IMR-90 (cell line): ENCODE results near the gene FXYD1. TPM values are rescaled to one million over a fixed set of nuclear protein-coding genes. Genes with fewer than 3 reads are reported as not detected.

ENCODE experiments used
- ATAC-seq: fragments of 200-7000 bp; cut with Tn5 transposase; 2 replicates; pipeline ENCODE4 v1.9.1; 2020; ENCODE audit warnings: low read depth, mild to moderate bottlenecking, moderate library complexity
- BruUV-seq: library from RNA; stranded (reverse); fragments of 400-500 nt; replicated peaks from 2 replicates; lab custom pipeline; 2021; lab: Mats Ljungman, UMichigan
- CTCF ChIA-PET: fragments of 300-600 bp; formaldehyde crosslinking; extraction: SDS; loops from one replicate; lab custom pipeline; 2021; ENCODE audit warnings: antibody characterized with exemption; lab: Yijun Ruan, JAX
- POLR2A ChIA-PET: fragments of 300-600 bp; sonication (Branson Sonifier 250); formaldehyde crosslinking; loops from one replicate; lab custom pipeline; 2022; ENCODE audit warnings: antibody characterized with exemption; ENCODE audit not compliant: unreplicated experiment; lab: Charles Lee
- DNase-seq: peaks from one replicate; pipeline ENCODE4 v3.0.0; 2013
- H2AFZ ChIP-seq: replicated peaks from 2 replicates; pipeline ENCODE3; 2013; ENCODE audit warnings: low read length, mild to moderate bottlenecking; ENCODE audit not compliant: poor library complexity
- H2AK5ac ChIP-seq: 2 replicates; pipeline ENCODE4 v1.6.1; 2013; ENCODE audit warnings: low read depth, low read length, inconsistent platforms
- H2AK9ac ChIP-seq: replicated peaks from 2 replicates; pipeline ENCODE3; 2013; ENCODE audit warnings: mild to moderate bottlenecking, low read depth, low read length, moderate library complexity; ENCODE audit not compliant: poor library complexity
- H2BK120ac ChIP-seq: 2 replicates; pipeline ENCODE4 v1.6.1; 2013; ENCODE audit warnings: low read depth, low read length, inconsistent platforms
- H2BK15ac ChIP-seq: 3 replicates; pipeline ENCODE4 v1.6.1; 2013; ENCODE audit warnings: low read depth, low read length, inconsistent platforms
- H2BK20ac ChIP-seq: 2 replicates; pipeline ENCODE4 v1.6.1; 2013; ENCODE audit warnings: low read depth, mild to moderate bottlenecking, inconsistent platforms, low read length, moderate library complexity
- H2BK5ac ChIP-seq: 2 replicates; pipeline ENCODE4 v1.6.1; 2013; ENCODE audit warnings: mild to moderate bottlenecking, low read depth, low read length, inconsistent platforms; ENCODE audit not compliant: poor library complexity, severe bottlenecking
- H3K14ac ChIP-seq: replicated peaks from 2 replicates; pipeline ENCODE4 v1.6.1; 2013; ENCODE audit warnings: low read depth, low read length, inconsistent platforms
- H3K18ac ChIP-seq: 2 replicates; pipeline ENCODE4 v1.6.1; 2013; ENCODE audit warnings: low read depth, low read length, control low read depth
- H3K23ac ChIP-seq: 2 replicates; pipeline ENCODE4 v1.6.1; 2013; ENCODE audit warnings: low read depth, low read length, inconsistent platforms
- H3K27ac ChIP-seq: 2 replicates; pipeline ENCODE4 v1.5.1; 2013; ENCODE audit warnings: mild to moderate bottlenecking, control low read depth, low read length; ENCODE audit not compliant: insufficient read depth
- H3K27me3 ChIP-seq: 2 replicates; pipeline ENCODE4 v1.6.1; 2013; ENCODE audit warnings: low read length; ENCODE audit not compliant: control insufficient read depth, insufficient read depth
- H3K36me3 ChIP-seq: 2 replicates; pipeline ENCODE4 v1.6.1; 2013; ENCODE audit warnings: low read length, mixed read lengths; ENCODE audit not compliant: control insufficient read depth, insufficient read depth
- H3K4ac ChIP-seq: 2 replicates; pipeline ENCODE4 v1.6.1; 2013; ENCODE audit warnings: low read depth, low read length, inconsistent platforms
- H3K4me1 ChIP-seq: 2 replicates; pipeline ENCODE4 v1.6.1; 2013; ENCODE audit warnings: low read length, mixed read lengths; ENCODE audit not compliant: control insufficient read depth, insufficient read depth
- H3K4me2 ChIP-seq: 2 replicates; pipeline ENCODE4 v1.6.1; 2013; ENCODE audit warnings: low read depth, mild to moderate bottlenecking, control low read depth, low read length, moderate library complexity
- H3K4me3 ChIP-seq: 2 replicates; pipeline ENCODE4 v1.5.1; 2013; ENCODE audit warnings: low read depth, mild to moderate bottlenecking, control low read depth, low read length, moderate library complexity; ENCODE audit not compliant: insufficient read depth
- H3K56ac ChIP-seq: 2 replicates; pipeline ENCODE4 v1.6.1; 2013; ENCODE audit warnings: low read length, inconsistent platforms; ENCODE audit not compliant: insufficient read depth; ENCODE audit errors: extremely low read depth
- H3K79me1 ChIP-seq, 2 experiments: 2 replicates each; pipeline ENCODE4 v1.6.1; 2013; ENCODE audit warnings: low read length in 2 of 2, inconsistent platforms in 1 of 2, low read depth in 1 of 2
- H3K9ac ChIP-seq: 2 replicates; pipeline ENCODE4 v1.6.1; 2013; ENCODE audit warnings: low read depth, low read length, control low read depth
- H3K9me1 ChIP-seq: 2 replicates; pipeline ENCODE4 v1.6.1; 2013; ENCODE audit warnings: low read length, inconsistent platforms; ENCODE audit not compliant: insufficient read depth
- H3K9me3 ChIP-seq: 2 replicates; pipeline ENCODE4 v1.6.1; 2013; ENCODE audit warnings: low read length; ENCODE audit not compliant: control insufficient read depth, insufficient read depth
- H4K20me1 ChIP-seq: 2 replicates; pipeline ENCODE4 v1.6.1; 2013; ENCODE audit warnings: low read length, inconsistent platforms; ENCODE audit not compliant: insufficient read depth
- H4K5ac ChIP-seq: 2 replicates; pipeline ENCODE4 v1.6.1; 2013; ENCODE audit warnings: mild to moderate bottlenecking, low read depth, low read length, control low read depth
- H4K8ac ChIP-seq, 2 experiments: 2 replicates each; pipeline ENCODE4 v1.6.1; 2013; ENCODE audit warnings: low read depth in 2 of 2, low read length in 2 of 2, control low read depth in 1 of 2, inconsistent platforms in 1 of 2
- H4K91ac ChIP-seq: 2 replicates; pipeline ENCODE4 v1.6.1; 2013; ENCODE audit warnings: low read depth, low read length, inconsistent platforms; ENCODE audit not compliant: insufficient read depth
- BHLHE40 ChIP-seq: fragments of 150-350 bp; IDR thresholded peaks from 2 replicates; pipeline ENCODE4 v1.6.1; 2016; ENCODE audit warnings: mild to moderate bottlenecking, low read depth, low read length
- CEBPB ChIP-seq: IDR thresholded peaks from 2 replicates; pipeline ENCODE4 v1.6.1; 2012; ENCODE audit warnings: low read depth, low read length, improper control_type of control experiment
- FOS ChIP-seq: fragments of 150-350 bp; IDR thresholded peaks from 2 replicates; pipeline ENCODE4 v1.6.1; 2016; ENCODE audit warnings: low read depth, low read length
- MAFK ChIP-seq: IDR thresholded peaks from 2 replicates; pipeline ENCODE4 v1.6.1; 2012; ENCODE audit warnings: low read depth, low read length, improper control_type of control experiment
- MXI1 ChIP-seq: IDR thresholded peaks from 2 replicates; pipeline ENCODE4 v1.6.1; 2012; ENCODE audit warnings: low read depth, mild to moderate bottlenecking, low read length, moderate library complexity, borderline replicate concordance
- NFE2L2 ChIP-seq: fragments of 150-350 bp; IDR thresholded peaks from 2 replicates; pipeline ENCODE4 v1.6.1; 2016; ENCODE audit warnings: low read depth, mild to moderate bottlenecking, low read length
- POLR2A ChIP-seq: IDR thresholded peaks from 2 replicates; pipeline ENCODE4 v1.6.1; 2012; ENCODE audit warnings: mild to moderate bottlenecking, low read depth, low read length
- SMC3 ChIP-seq: fragments of 150-350 bp; IDR thresholded peaks from 2 replicates; pipeline ENCODE4 v1.6.1; 2016; ENCODE audit warnings: low read depth, mild to moderate bottlenecking, antibody characterized with exemption, low read length, moderate library complexity
- WGBS, 2 experiments: methylation state at CpG; one replicate each; pipeline versions ENCODE4 v1.1.5 to v1.1.7; 2013; ENCODE audit warnings: missing lambda C conversion rate in 2 of 2; ENCODE audit not compliant: insufficient read length in 1 of 2; ENCODE audit errors: extremely low coverage in 2 of 2; 5-methylcytosine and 5-hydroxymethylcytosine counted together
- dilution Hi-C: fragments of 300-500 bp; cut with HindIII; formaldehyde crosslinking; loops from one replicate; pipeline ENCODE4 v1.14.3; 2018; ENCODE audit warnings: low sequenced_read_pairs; ENCODE audit not compliant: unreplicated experiment
- in situ Hi-C: fragments of 300-500 bp; cut with MboI; formaldehyde crosslinking; loops from 3 replicates; pipeline ENCODE4 v1.14.3; 2019; ENCODE audit warnings: low sequenced_read_pairs, inconsistent platforms, mixed read lengths
- intact Hi-C: fragments of 100-400 bp; cut with micrococcal nuclease; formaldehyde crosslinking; loops from 2 replicates; pipeline ENCODE4 v1.10.0; 2022
- polyA plus RNA-seq, 3 experiments: library from polyadenylated mRNA; depleted of rRNA; stranded (reverse); fragments of >200 nt; gene quantifications; 2 replicates each; pipeline ENCODE4 v1.2.3, GENCODE V29; 2012; ENCODE audit warnings: low replicate concordance in 1 of 3
- total RNA-seq: library from RNA; depleted of rRNA; stranded (reverse); fragments of >200 nt; gene quantifications from 2 replicates; pipeline ENCODE4 v1.2.3, GENCODE V29; 2012
- TF ChIP-seq, protein P1 (sequence below): conservative IDR thresholded peaks from 2 replicates; pipeline ENCODE4 v1.5.1; 2012; ENCODE audit warnings: mild to moderate bottlenecking, low read depth, low read length, improper control_type of control experiment
- TF ChIP-seq, protein P2 (sequence below): fragments of 150-350 bp; IDR thresholded peaks from 2 replicates; pipeline ENCODE4 v1.6.1; 2016; ENCODE audit warnings: low read depth, mild to moderate bottlenecking, low read length, moderate library complexity, borderline replicate concordance

The FXYD1 gene
- total and polyA plus RNA-seq, 2 of the 4 experiments (the other 2 are of a cell fraction) = 0.18 to 3.9 TPM

DNA sequence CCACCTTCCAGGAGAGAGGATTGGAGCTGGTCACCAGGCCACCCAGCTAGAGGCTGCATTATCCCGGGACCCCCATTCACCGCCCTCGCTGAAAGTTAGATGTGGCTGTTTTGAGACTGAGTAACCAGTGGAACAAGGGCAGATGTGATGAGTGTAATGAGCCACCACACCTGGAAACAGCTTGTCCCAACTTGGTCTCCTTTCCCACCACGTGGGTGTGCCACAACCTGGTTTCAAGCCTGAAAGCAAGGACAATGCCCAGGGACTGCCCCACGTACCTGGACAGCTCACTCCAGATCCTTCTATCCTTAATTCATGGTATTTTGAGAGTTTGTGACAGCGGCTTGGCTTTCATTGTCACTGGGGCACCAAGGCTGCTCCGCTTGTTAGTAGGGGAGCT lies 10.8 kb upstream of the FXYD1 start:
- peaks cover 2% of the 10 kb centered on the region; the same call in 1 of the 2 replicates for H3K4me1 ChIP-seq
- no peak overlapping the region for H2BK15ac ChIP-seq
- 20% methylated on average over 1 of the region's 7 CpGs; no CpG with 5 or more reads in 1 of the 2 experiments for WGBS, 2 experiments
- no peak overlapping the region for H2BK5ac ChIP-seq
- ChIA-PET POLR2A (no interaction called here), CTCF (interaction anchor here (1.8 kb wide), 1 partner anchor 61 kb away, joined by 6 read pairs; no protein-coding TSS in a partner anchor)
- no peak overlapping the region for H3K4me3 ChIP-seq
- no peak overlapping the region for H3K9ac ChIP-seq
- in situ Hi-C loops (no loop called here), intact Hi-C loops (no loop called here), dilution Hi-C loops (no loop called here)
- no peaks in the 10 kb centered on the region for H3K9me3 ChIP-seq
- no peak overlapping the region for H3K23ac ChIP-seq
- H3K4me2 ChIP-seq = no peak overlapping the region
- no peaks in the 10 kb centered on the region for H3K36me3 ChIP-seq
- H3K56ac ChIP-seq = no peak overlapping the region
- no peak for DNase-seq
- H4K8ac ChIP-seq = no peak overlapping the region
- BruUV-seq = no TSS peak
- H4K5ac ChIP-seq = no peak overlapping the region
- H3K27me3 ChIP-seq = peaks cover 11% of the 10 kb centered on the region; the same call in 1 of the 2 replicates
- H2AK5ac ChIP-seq = no peak overlapping the region
- no peak overlapping the region for H3K14ac ChIP-seq
- H2BK120ac ChIP-seq = no peak overlapping the region
- H4K91ac ChIP-seq = no peak overlapping the region
- no peak overlapping the region for H3K4ac ChIP-seq
- 0 out of 4 replicates have a peak, but pooled peaks cover 0 to 7% of the 10 kb centered on the region in 2 experiments for H3K79me1 ChIP-seq
- H3K27ac ChIP-seq = no peak overlapping the region
- H3K9me1 ChIP-seq = peaks cover 7% of the 10 kb centered on the region; the same call in 1 of the 2 replicates
- TF ChIP-seq, protein P1, sequence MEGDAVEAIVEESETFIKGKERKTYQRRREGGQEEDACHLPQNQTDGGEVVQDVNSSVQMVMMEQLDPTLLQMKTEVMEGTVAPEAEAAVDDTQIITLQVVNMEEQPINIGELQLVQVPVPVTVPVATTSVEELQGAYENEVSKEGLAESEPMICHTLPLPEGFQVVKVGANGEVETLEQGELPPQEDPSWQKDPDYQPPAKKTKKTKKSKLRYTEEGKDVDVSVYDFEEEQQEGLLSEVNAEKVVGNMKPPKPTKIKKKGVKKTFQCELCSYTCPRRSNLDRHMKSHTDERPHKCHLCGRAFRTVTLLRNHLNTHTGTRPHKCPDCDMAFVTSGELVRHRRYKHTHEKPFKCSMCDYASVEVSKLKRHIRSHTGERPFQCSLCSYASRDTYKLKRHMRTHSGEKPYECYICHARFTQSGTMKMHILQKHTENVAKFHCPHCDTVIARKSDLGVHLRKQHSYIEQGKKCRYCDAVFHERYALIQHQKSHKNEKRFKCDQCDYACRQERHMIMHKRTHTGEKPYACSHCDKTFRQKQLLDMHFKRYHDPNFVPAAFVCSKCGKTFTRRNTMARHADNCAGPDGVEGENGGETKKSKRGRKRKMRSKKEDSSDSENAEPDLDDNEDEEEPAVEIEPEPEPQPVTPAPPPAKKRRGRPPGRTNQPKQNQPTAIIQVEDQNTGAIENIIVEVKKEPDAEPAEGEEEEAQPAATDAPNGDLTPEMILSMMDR = no peak
- TF ChIP-seq, protein P2, sequence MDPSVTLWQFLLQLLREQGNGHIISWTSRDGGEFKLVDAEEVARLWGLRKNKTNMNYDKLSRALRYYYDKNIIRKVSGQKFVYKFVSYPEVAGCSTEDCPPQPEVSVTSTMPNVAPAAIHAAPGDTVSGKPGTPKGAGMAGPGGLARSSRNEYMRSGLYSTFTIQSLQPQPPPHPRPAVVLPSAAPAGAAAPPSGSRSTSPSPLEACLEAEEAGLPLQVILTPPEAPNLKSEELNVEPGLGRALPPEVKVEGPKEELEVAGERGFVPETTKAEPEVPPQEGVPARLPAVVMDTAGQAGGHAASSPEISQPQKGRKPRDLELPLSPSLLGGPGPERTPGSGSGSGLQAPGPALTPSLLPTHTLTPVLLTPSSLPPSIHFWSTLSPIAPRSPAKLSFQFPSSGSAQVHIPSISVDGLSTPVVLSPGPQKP = no peak
- TF ChIP-seq CEBPB (no peak), FOS (no peak), SMC3 (no peak), MXI1 (no peak), POLR2A (no peak), MAFK (no peak), NFE2L2 (no peak), BHLHE40 (no peak)
- no peak overlapping the region for H3K18ac ChIP-seq
- H4K20me1 ChIP-seq = no peaks in the 10 kb centered on the region
- ATAC-seq = no peak
- no peak overlapping the region for H2AFZ ChIP-seq
- H2AK9ac ChIP-seq = no peak overlapping the region
- H2BK20ac ChIP-seq = no peak overlapping the region
